Measurements from ENCODE around the gene SCYGR3. TPM values are rescaled to one million over a fixed set of nuclear protein-coding genes. Genes with fewer than 3 reads are reported as not detected.
A peak's percentile ranks its signal among the peaks of the same experiment; 100 is the strongest.

SCYGR3 gene
- total and polyA plus RNA-seq, 2 of the 13 experiments (the other 11 are each of a cell fraction or from before 2014, with no cell fraction given): not detected

DNA sequence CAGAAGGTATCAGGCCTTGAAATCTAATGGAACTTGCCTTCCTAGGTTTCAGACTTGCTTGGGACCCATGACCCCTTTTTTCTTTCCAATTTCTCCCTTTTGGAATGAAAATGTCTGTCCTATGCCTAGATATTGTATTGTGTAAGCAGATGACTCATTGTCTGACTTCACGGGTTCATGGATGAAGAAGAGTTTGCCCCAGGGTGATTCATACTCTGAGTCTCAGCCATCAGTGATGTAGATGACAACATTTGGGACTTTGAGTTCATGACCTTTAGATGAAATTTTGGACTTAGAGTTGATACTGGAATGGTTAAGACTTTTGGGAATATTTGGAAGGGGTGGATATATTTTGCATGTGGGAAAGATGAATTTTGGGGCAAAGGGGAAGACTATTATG, 40.8 kb upstream of the SCYGR3 start (continued):
- TF ChIP-seq, protein P1, sequence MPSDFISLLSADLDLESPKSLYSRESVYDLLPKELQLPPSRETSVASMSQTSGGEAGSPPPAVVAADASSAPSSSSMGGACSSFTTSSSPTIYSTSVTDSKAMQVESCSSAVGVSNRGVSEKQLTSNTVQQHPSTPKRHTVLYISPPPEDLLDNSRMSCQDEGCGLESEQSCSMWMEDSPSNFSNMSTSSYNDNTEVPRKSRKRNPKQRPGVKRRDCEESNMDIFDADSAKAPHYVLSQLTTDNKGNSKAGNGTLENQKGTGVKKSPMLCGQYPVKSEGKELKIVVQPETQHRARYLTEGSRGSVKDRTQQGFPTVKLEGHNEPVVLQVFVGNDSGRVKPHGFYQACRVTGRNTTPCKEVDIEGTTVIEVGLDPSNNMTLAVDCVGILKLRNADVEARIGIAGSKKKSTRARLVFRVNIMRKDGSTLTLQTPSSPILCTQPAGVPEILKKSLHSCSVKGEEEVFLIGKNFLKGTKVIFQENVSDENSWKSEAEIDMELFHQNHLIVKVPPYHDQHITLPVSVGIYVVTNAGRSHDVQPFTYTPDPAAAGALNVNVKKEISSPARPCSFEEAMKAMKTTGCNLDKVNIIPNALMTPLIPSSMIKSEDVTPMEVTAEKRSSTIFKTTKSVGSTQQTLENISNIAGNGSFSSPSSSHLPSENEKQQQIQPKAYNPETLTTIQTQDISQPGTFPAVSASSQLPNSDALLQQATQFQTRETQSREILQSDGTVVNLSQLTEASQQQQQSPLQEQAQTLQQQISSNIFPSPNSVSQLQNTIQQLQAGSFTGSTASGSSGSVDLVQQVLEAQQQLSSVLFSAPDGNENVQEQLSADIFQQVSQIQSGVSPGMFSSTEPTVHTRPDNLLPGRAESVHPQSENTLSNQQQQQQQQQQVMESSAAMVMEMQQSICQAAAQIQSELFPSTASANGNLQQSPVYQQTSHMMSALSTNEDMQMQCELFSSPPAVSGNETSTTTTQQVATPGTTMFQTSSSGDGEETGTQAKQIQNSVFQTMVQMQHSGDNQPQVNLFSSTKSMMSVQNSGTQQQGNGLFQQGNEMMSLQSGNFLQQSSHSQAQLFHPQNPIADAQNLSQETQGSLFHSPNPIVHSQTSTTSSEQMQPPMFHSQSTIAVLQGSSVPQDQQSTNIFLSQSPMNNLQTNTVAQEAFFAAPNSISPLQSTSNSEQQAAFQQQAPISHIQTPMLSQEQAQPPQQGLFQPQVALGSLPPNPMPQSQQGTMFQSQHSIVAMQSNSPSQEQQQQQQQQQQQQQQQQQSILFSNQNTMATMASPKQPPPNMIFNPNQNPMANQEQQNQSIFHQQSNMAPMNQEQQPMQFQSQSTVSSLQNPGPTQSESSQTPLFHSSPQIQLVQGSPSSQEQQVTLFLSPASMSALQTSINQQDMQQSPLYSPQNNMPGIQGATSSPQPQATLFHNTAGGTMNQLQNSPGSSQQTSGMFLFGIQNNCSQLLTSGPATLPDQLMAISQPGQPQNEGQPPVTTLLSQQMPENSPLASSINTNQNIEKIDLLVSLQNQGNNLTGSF (CRISPR knock-in tag; IDR thresholded peaks at IDR 0.05): no peak
- TF ChIP-seq IRF2 (CRISPR knock-in tag; IDR thresholded peaks at IDR 0.05) (no peak), ZNF207 (IDR thresholded peaks at IDR 0.05; ENCODE audit: borderline replicate concordance) (no peak), ZNF354B (CRISPR knock-in tag; IDR thresholded peaks at IDR 0.05) (no peak), GATA4 (IDR thresholded peaks at IDR 0.05; ENCODE audit: borderline replicate concordance, low read depth) (no peak), ZNF382 (CRISPR knock-in tag; IDR thresholded peaks at IDR 0.05; ENCODE audit: borderline replicate concordance) (no peak), NCOR1 (IDR thresholded peaks at IDR 0.05; ENCODE audit: borderline replicate concordance, low read length) (0 out of 2 replicates have a peak, but pooled peaks have one; percentile 44), ZKSCAN1 (IDR thresholded peaks at IDR 0.05; ENCODE audit: low read length) (no peak), ZNF614 (CRISPR knock-in tag; IDR thresholded peaks at IDR 0.05; ENCODE audit: borderline replicate concordance) (0 out of 2 replicates have a peak, but pooled peaks have one; percentile 51), ZFP41 (CRISPR knock-in tag; IDR thresholded peaks at IDR 0.05; ENCODE audit: borderline replicate concordance) (no peak), ZNF607 (CRISPR knock-in tag; IDR thresholded peaks at IDR 0.05; ENCODE audit: borderline replicate concordance) (no peak), TBP (CRISPR knock-in tag; IDR thresholded peaks at IDR 0.05) (no peak), ELF3 (CRISPR knock-in tag; IDR thresholded peaks at IDR 0.05) (0 out of 2 replicates have a peak, but pooled peaks have one; percentile 30), ZNF724P (CRISPR knock-in tag; IDR thresholded peaks at IDR 0.05; ENCODE audit: borderline replicate concordance) (no peak), ZNF7 (CRISPR knock-in tag; IDR thresholded peaks at IDR 0.05) (no peak), JDP2 (CRISPR knock-in tag; IDR thresholded peaks at IDR 0.05; ENCODE audit: borderline replicate concordance) (no peak), MYC (CRISPR knock-in tag; IDR thresholded peaks at IDR 0.05; ENCODE audit: borderline replicate concordance) (no peak), CEBPB (IDR thresholded peaks at IDR 0.05; ENCODE audit: borderline replicate concordance, low read depth, low read length) (peak; percentile 76; the same call in 1 of the 2 replicates), ZNF660 (CRISPR knock-in tag; IDR thresholded peaks at IDR 0.05; ENCODE audit: borderline replicate concordance, low read depth) (no peak), ZNF788 (CRISPR knock-in tag; IDR thresholded peaks at IDR 0.05; ENCODE audit: borderline replicate concordance) (no peak), PHF21A (CRISPR knock-in tag; IDR thresholded peaks at IDR 0.05) (no peak), JUNB (CRISPR knock-in tag; IDR thresholded peaks at IDR 0.05; ENCODE audit: borderline replicate concordance) (peak; percentile 75; the same call in 1 of the 2 replicates), ZFP37 (CRISPR knock-in tag; IDR thresholded peaks at IDR 0.05; ENCODE audit: borderline replicate concordance) (no peak), RFXAP (CRISPR knock-in tag; IDR thresholded peaks at IDR 0.05; ENCODE audit: borderline replicate concordance) (no peak), KMT2A (CRISPR knock-in tag; IDR thresholded peaks at IDR 0.05) (no peak), TOE1 (CRISPR knock-in tag; IDR thresholded peaks at IDR 0.05) (no peak)
- TF ChIP-seq, protein P2, sequence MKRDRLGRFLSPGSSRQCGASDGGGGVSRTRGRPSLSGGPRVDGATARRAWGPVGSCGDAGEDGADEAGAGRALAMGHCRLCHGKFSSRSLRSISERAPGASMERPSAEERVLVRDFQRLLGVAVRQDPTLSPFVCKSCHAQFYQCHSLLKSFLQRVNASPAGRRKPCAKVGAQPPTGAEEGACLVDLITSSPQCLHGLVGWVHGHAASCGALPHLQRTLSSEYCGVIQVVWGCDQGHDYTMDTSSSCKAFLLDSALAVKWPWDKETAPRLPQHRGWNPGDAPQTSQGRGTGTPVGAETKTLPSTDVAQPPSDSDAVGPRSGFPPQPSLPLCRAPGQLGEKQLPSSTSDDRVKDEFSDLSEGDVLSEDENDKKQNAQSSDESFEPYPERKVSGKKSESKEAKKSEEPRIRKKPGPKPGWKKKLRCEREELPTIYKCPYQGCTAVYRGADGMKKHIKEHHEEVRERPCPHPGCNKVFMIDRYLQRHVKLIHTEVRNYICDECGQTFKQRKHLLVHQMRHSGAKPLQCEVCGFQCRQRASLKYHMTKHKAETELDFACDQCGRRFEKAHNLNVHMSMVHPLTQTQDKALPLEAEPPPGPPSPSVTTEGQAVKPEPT (CRISPR knock-in tag; IDR thresholded peaks at IDR 0.05; ENCODE audit: low read depth): no peak
